ENCODE measurements around the gene TMEFF1. TPM values are rescaled to one million over a fixed set of nuclear protein-coding genes. Genes with fewer than 3 reads are reported as not detected.

The TMEFF1 gene
- total and polyA plus RNA-seq, 2 experiments from 2014 or later, result 22.3 to 34.2 TPM

GRCh38 chr9:100573655-100574260 lies 100.8 kb downstream of the TMEFF1 start:
- peaks cover 21% of the 10 kb centered on the region for H3K4me1 ChIP-seq (ENCODE audit: low read depth)
- no peak for TF ChIP-seq CTCF (IDR thresholded peaks at IDR 0.05; ENCODE audit: low read depth, low read length)
- no peaks in the 10 kb centered on the region for H3K27me3 ChIP-seq
- no peaks in the 10 kb centered on the region for H3K9me3 ChIP-seq (ENCODE audit: low read depth)
- H3K36me3 ChIP-seq, result no peaks in the 10 kb centered on the region
- DNase-seq (ENCODE audit: low read depth in 1 of 2, low spot score in 1 of 2), result no peak
- H3K4me3 ChIP-seq, result no peak overlapping the region
- H3K27ac ChIP-seq, result no peak overlapping the region

- Histone ChIP-seq H3K27ac (no peak overlapping the region), H3K27me3 (no peaks in the 10 kb centered on the region), H3K4me1 (ENCODE audit: low read depth) (peaks cover 32% of the 10 kb centered on the region), H3K4me3 (no peak overlapping the region), H3K36me3 (no peaks in the 10 kb centered on the region), H3K9me3 (ENCODE audit: low read depth) (no peaks in the 10 kb centered on the region)
- DNase-seq (ENCODE audit: low read depth in 1 of 2, low spot score in 1 of 2), result no peak
- no peak for TF ChIP-seq CTCF (IDR thresholded peaks at IDR 0.05; ENCODE audit: low read depth, low read length)
Measured at GRCh38 chr9:100575006-100575405, 102.1 kb downstream of the TMEFF1 start.

GRCh38 chr9:100575765-100576386 lies 102.9 kb downstream of the TMEFF1 start:
- Histone ChIP-seq H3K27ac (peak overlapping the region; percentile 3), H3K9me3 (ENCODE audit: low read depth) (no peaks in the 10 kb centered on the region), H3K27me3 (no peaks in the 10 kb centered on the region), H3K4me1 (ENCODE audit: low read depth) (peaks cover 33% of the 10 kb centered on the region), H3K36me3 (no peaks in the 10 kb centered on the region), H3K4me3 (no peak overlapping the region)
- peak in 1 of 2 donors; percentile 54 for DNase-seq (ENCODE audit: low read depth in 1 of 2, low spot score in 1 of 2)
- no peak for TF ChIP-seq CTCF (IDR thresholded peaks at IDR 0.05; ENCODE audit: low read depth, low read length)

DNA sequence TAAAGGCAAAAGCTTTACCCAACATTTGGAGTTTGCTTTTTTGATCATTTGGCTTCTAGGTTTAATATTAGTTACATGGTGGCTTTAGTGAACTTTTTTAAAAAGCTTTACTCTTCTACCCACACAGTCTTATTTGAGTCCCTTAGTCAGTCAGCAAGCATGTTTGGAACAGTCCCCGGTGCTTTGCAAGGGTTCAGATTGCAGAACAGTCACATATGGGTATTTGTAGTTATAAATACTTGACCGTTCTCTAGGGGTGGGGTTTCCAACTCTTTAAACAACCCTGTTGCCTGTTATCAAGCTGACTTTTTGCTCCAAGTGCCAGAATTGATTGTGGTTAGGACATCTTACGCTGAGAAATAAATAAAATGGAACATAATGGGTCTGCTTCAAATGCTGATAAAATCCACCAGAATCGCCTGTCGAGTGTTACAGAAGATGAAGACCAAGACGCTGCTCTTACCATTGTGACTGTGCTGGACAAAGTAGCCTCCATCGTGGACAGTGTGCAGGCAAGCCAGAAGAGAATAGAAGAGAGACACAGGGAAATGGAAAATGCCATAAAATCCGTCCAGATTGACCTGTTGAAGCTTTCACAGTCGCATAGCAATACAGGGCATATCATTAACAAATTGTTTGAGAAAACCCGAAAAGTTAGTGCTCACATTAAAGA lies 105.0 kb downstream of the TMEFF1 start, which contains the start of gene CAVIN4:
CAVIN4 (plus strand) TSS at position 304 of the 673 bp plus-strand sequence; CDS start at position 369, 65 bp downstream.
- peak in 1 of 2 donors; percentile 44 for DNase-seq (ENCODE audit: low read depth in 1 of 2, low spot score in 1 of 2)
- Histone ChIP-seq H3K27me3 (no peaks in the 10 kb centered on the region), H3K9me3 (ENCODE audit: low read depth) (no peaks in the 10 kb centered on the region), H3K4me3 (no peak within 1 kb of the TSS), H3K27ac (peak within 1 kb of the TSS; percentile 73), H3K4me1 (ENCODE audit: low read depth) (peaks cover 33% of the 10 kb centered on the region), H3K36me3 (no peaks in the 10 kb centered on the region)
- no peak for TF ChIP-seq CTCF (IDR thresholded peaks at IDR 0.05; ENCODE audit: low read depth, low read length)

- Histone ChIP-seq H3K4me1 (ENCODE audit: low read depth) (peaks cover 33% of the 10 kb centered on the region), H3K27me3 (no peaks in the 10 kb centered on the region), H3K9me3 (ENCODE audit: low read depth) (no peaks in the 10 kb centered on the region), H3K36me3 (no peaks in the 10 kb centered on the region), H3K27ac (peak overlapping the region; percentile 73), H3K4me3 (no peak overlapping the region)
- TF ChIP-seq CTCF (IDR thresholded peaks at IDR 0.05; ENCODE audit: low read depth, low read length), result no peak
- DNase-seq (ENCODE audit: low read depth in 1 of 2, low spot score in 1 of 2), result no peak
Measured at GRCh38 chr9:100578610-100579009, 105.7 kb downstream of the TMEFF1 start.

All from cardiac muscle cell (in vitro differentiated cells and primary cell).